ENCODE results near the gene U2AF2.

GRCh38 chr19:55720801-55721200 is 66.0 kb downstream of the U2AF2 start:
- TF ChIP-seq CTCF (IDR thresholded peaks at IDR 0.05) (no peak), POLR2A (IDR thresholded peaks at IDR 0.05) (no peak)

All from lower leg skin (tissue), 3 donors.